GM06990 (cell line): Measurements from ENCODE around the gene NRIP2.
A peak's percentile ranks its signal among the peaks of the same experiment; 100 is the strongest.

Experiments
- DNase-seq: peaks from one replicate; pipeline ENCODE4 v3.0.0-alpha.2; 2011; ENCODE audit not compliant: insufficient read length; ENCODE audit errors: extremely low read depth
- H3K27me3 ChIP-seq: replicated peaks from 2 replicates; pipeline ENCODE4 v1.6.0; 2011; ENCODE audit warnings: low read length; ENCODE audit not compliant: control insufficient read depth, insufficient read depth
- H3K36me3 ChIP-seq: 2 replicates; pipeline ENCODE4 v1.5.1; 2011; ENCODE audit warnings: low read length; ENCODE audit not compliant: control insufficient read depth, insufficient read depth
- H3K4me3 ChIP-seq: replicated peaks from 2 replicates; pipeline ENCODE4 v1.5.1; 2011; ENCODE audit warnings: low read depth, mild to moderate bottlenecking, control low read depth, low read length
- CTCF ChIP-seq: IDR thresholded peaks from 2 replicates; pipeline ENCODE4 v1.5.1; 2011; ENCODE audit warnings: low read length, control low read depth, mild to moderate bottlenecking, inconsistent platforms; ENCODE audit not compliant: insufficient read depth, poor library complexity, severe bottlenecking

Gene NRIP2

GRCh38 chr12:2791089-2791488 is 43.7 kb downstream of the NRIP2 start:
- no peak for TF ChIP-seq CTCF
- no peak for DNase-seq
- H3K27me3 ChIP-seq, result no peaks in the 10 kb centered on the region
- no peak overlapping the region for H3K4me3 ChIP-seq
- no peaks in the 10 kb centered on the region for H3K36me3 ChIP-seq

DNA sequence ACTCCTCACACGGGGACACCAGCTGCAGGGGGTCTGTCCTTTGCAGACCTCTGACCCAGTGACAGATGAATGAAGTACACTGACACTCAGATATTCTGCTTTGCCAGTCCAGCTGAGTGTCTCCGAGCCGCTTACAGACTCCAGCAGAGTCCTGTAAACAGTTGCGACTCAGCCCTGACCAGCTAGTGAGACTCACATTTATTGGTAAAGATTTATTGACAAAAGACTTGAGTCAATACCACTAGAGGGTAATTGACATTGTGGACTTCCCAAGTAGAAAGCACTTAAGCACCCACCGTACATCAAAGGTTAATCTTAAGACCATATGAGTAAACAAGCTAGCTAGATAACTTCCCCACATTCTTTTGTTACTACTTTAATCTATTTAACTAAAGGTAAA is 49.8 kb downstream of the NRIP2 start:
- no peak overlapping the region for H3K4me3 ChIP-seq
- TF ChIP-seq CTCF, result no peak
- H3K27me3 ChIP-seq, result no peaks in the 10 kb centered on the region; the same call in 1 of the 2 replicates
- no peak for DNase-seq
- no peaks in the 10 kb centered on the region for H3K36me3 ChIP-seq

- no peaks in the 10 kb centered on the region for H3K36me3 ChIP-seq
- no peak overlapping the region for H3K4me3 ChIP-seq
- peak; percentile 20 for DNase-seq
- no peaks in the 10 kb centered on the region; the same call in 1 of the 2 replicates for H3K27me3 ChIP-seq
- peak; percentile 87 for TF ChIP-seq CTCF
Measured at GRCh38 chr12:2783936-2784600, 50.8 kb downstream of the NRIP2 start.

GRCh38 chr12:2779281-2779680 is 55.6 kb downstream of the NRIP2 start:
- no peak overlapping the region for H3K4me3 ChIP-seq
- no peaks in the 10 kb centered on the region; the same call in 1 of the 2 replicates for H3K27me3 ChIP-seq
- no peak for TF ChIP-seq CTCF
- H3K36me3 ChIP-seq, result no peaks in the 10 kb centered on the region
- no peak for DNase-seq

DNA sequence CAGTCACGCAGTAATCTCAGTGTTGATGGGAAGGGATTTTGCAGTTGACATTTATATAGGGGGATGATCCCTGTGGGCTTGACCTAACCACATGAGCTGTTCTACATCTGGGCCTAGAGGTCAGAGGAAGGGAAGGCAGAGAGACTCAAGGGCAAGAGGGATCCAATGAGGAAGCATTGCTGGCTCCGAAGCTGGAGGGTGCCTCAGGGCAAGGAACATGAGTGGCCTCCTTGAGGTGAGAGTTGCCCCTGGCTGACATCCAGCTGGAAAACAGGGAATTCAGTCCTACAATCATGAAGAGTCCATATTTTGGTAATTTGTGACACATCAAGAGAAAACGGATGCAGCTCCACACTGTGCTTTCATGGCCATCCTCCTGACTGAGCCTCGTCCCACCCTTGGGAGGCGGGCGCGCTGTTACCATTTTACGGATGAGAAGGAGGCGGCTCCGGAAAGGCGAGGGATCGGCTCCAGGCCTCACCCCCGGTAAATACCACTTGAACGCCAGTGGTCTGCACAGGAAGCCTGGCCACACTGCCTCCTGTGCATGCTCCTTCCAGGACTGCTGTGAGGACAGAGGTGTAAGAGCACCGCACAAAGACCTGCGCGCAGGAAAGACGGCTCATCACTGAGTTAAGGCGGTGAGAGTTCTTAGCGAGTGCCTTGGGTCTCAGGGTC is 58.6 kb downstream of the NRIP2 start:
- no peak for TF ChIP-seq CTCF
- H3K36me3 ChIP-seq, result no peaks in the 10 kb centered on the region
- DNase-seq, result no peak
- H3K27me3 ChIP-seq, result 0 out of 2 replicates have a peak, but pooled peaks cover 2% of the 10 kb centered on the region
- no peak overlapping the region for H3K4me3 ChIP-seq
